Left lung (tissue), 10 donors: ENCODE data around the gene ENPP6. TPM values are rescaled to one million over a fixed set of nuclear protein-coding genes. Genes with fewer than 3 reads are reported as not detected.

Source experiments
- ATAC-seq: fragments of 200-7000 bp; cut with Tn5 transposase; one replicate; pipeline ENCODE4 v1.9.1; 2020; ENCODE audit warnings: moderate library complexity
- DNase-seq, 4 donors: peaks; one replicate each; pipeline ENCODE4 v3.0.0-alpha.2; 2013 to 2020
- H3K27ac ChIP-seq, 2 donors: fragments of 200-600 bp; sonication (generic) in 1 of 2; one replicate each; pipeline versions ENCODE4 v1.5.0 to v1.8.0; 2020 to 2021
- H3K27me3 ChIP-seq, 2 donors: fragments of 200-600 bp; sonication (generic) in 1 of 2; one replicate each; pipeline versions ENCODE4 v1.5.0 to v1.8.0; 2020 to 2021
- H3K36me3 ChIP-seq, 2 donors: fragments of 200-600 bp; sonication (generic) in 1 of 2; one replicate each; pipeline versions ENCODE4 v1.5.0 to v1.8.0; 2020 to 2021
- H3K4me1 ChIP-seq, 2 donors: fragments of 200-600 bp; one replicate each; pipeline ENCODE4 v1.8.0; 2021
- H3K4me3 ChIP-seq, 2 donors: fragments of 200-600 bp; sonication (generic) in 1 of 2; one replicate each; pipeline versions ENCODE4 v1.5.0 to v1.8.0; 2020 to 2021; ENCODE audit warnings: mild to moderate bottlenecking in 1 of 2
- H3K9me3 ChIP-seq, 2 donors: fragments of 200-600 bp; sonication (generic) in 1 of 2; one replicate each; pipeline versions ENCODE4 v1.5.0 to v1.8.0; 2020 to 2021
- intact Hi-C, 2 donors: fragments of 100-400 bp; cut with DNase I; formaldehyde crosslinking; loops; one replicate each; pipeline versions ENCODE4 v1.11.2 to v1.14.2; 2022
- polyA plus RNA-seq, 6 donors: library from polyadenylated mRNA; unstranded; fragments of 120-200 nt; gene quantifications; one replicate each; pipeline ENCODE4 v1.2.1, GENCODE V29; 2013; ENCODE audit not compliant: insufficient read length in 6 of 6
- total RNA-seq, 2 donors: library from RNA; stranded (reverse); fragmentation: NEBNext Ultra II Directional; extraction: Animal tissue kit (Norgen Biotek cat#: 25700); gene quantifications; one replicate each; pipeline ENCODE4 v1.2.1, GENCODE V29; 2021
- TF ChIP-seq, protein P1 (sequence below), 2 donors: fragments of 200-600 bp; sonication (generic) in 1 of 2; IDR thresholded peaks; one replicate each; pipeline versions ENCODE4 v1.5.0 to v1.8.0; 2021; ENCODE audit warnings: antibody characterized with exemption in 2 of 2
- donor health status: DM: no; HTN: yes; CAD: no.
- donor health status: DM: no; HTN: no; CAD: no.

The ENPP6 gene
- total and polyA plus RNA-seq, 8 donors, result 0.14 to 0.67 (median 0.31) TPM

DNA sequence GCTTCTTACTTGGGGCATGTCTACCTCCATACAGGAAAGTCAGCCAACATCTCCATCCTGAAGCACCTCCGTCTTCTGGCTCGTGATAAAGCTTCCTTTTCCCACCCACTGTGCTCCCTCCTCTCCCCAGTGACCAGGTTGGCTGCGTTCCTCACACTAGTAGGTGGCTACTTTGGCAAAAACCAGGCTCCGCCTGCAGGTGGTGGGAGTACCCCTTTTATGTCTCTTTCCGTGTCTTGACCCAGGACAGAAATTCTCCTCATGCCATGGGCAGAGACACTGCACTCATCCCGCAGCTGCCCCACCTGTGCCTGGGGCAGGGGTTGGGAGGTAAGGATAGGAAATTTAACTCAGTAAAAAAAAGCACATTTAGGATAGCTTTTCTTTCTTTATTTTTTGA is 50.9 kb downstream of the ENPP6 start:
- intact Hi-C loops, result no loop called here
- no peak for DNase-seq
- Histone ChIP-seq H3K27ac (no peak overlapping the region), H3K4me1 (peaks cover 0 to 11% of the 10 kb centered on the region in 2 donors), H3K27me3 (peaks cover 0 to 37% of the 10 kb centered on the region in 2 donors), H3K4me3 (no peak overlapping the region), H3K9me3 (no peaks in the 10 kb centered on the region), H3K36me3 (no peaks in the 10 kb centered on the region)
- TF ChIP-seq, protein P1, sequence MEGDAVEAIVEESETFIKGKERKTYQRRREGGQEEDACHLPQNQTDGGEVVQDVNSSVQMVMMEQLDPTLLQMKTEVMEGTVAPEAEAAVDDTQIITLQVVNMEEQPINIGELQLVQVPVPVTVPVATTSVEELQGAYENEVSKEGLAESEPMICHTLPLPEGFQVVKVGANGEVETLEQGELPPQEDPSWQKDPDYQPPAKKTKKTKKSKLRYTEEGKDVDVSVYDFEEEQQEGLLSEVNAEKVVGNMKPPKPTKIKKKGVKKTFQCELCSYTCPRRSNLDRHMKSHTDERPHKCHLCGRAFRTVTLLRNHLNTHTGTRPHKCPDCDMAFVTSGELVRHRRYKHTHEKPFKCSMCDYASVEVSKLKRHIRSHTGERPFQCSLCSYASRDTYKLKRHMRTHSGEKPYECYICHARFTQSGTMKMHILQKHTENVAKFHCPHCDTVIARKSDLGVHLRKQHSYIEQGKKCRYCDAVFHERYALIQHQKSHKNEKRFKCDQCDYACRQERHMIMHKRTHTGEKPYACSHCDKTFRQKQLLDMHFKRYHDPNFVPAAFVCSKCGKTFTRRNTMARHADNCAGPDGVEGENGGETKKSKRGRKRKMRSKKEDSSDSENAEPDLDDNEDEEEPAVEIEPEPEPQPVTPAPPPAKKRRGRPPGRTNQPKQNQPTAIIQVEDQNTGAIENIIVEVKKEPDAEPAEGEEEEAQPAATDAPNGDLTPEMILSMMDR (IDR thresholded peaks at IDR 0.05), result no peak
- no peak for ATAC-seq

- Histone ChIP-seq H3K27ac (no peak overlapping the region), H3K4me1 (peaks cover 0 to 11% of the 10 kb centered on the region in 2 donors), H3K9me3 (no peaks in the 10 kb centered on the region), H3K27me3 (peaks cover 0 to 40% of the 10 kb centered on the region in 2 donors), H3K36me3 (no peaks in the 10 kb centered on the region), H3K4me3 (no peak overlapping the region)
- no peak for ATAC-seq
- TF ChIP-seq, protein P1 (IDR thresholded peaks at IDR 0.05), result no peak
- DNase-seq, result no peak
- intact Hi-C loops, result loop anchor here in 1 of 2 donors (2.0 kb wide), 1 partner anchor 324 kb away; no protein-coding TSS in a partner anchor
These were observed 52.4 kb downstream of the ENPP6 start for GRCh38 chr4:184165291-184165690.

DNA sequence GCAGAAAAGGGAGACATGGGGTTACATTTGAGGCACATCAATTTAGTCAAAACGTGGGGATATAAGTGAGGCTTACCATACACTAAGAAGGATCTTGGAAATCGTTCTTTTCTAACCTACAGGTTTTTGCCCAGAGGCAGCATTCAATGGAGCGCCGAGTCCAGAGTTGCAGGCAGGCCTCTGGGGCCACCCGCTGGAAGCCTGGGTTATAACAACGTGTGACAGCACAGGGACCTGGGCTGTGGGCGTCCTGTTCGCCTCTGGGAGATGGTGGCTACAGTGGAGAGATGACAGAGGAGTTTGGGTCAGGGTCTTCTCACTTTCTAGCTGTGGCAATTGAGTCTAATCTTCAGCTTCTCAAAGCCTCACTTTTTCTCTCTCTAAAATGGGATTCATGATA is 53.9 kb downstream of the ENPP6 start:
- H3K9me3 ChIP-seq, result no peaks in the 10 kb centered on the region
- intact Hi-C loops, result loop anchor here in 1 of 2 donors (2.0 kb wide), 1 partner anchor 323 kb away; no protein-coding TSS in a partner anchor
- DNase-seq, result peak; percentile 53 to 85 (median 66)
- H3K27me3 ChIP-seq, result peaks cover 0 to 40% of the 10 kb centered on the region in 2 donors
- no peaks in the 10 kb centered on the region for H3K36me3 ChIP-seq
- ATAC-seq, result peak; percentile 95
- H3K4me1 ChIP-seq, result peaks cover 0 to 11% of the 10 kb centered on the region in 2 donors
- H3K27ac ChIP-seq, result no peak overlapping the region
- H3K4me3 ChIP-seq, result no peak overlapping the region
- TF ChIP-seq, protein P1 (IDR thresholded peaks at IDR 0.05), result peak; percentile 52 to 56

GRCh38 chr4:184162596-184162995 is 55.1 kb downstream of the ENPP6 start:
- TF ChIP-seq, protein P1 (IDR thresholded peaks at IDR 0.05), result no peak
- Histone ChIP-seq H3K27ac (no peak overlapping the region), H3K9me3 (no peaks in the 10 kb centered on the region), H3K27me3 (peaks cover 0 to 28% of the 10 kb centered on the region in 2 donors), H3K4me3 (no peak overlapping the region), H3K4me1 (peaks cover 0 to 3% of the 10 kb centered on the region in 2 donors), H3K36me3 (no peaks in the 10 kb centered on the region)
- intact Hi-C loops, result no loop called here
- ATAC-seq, result no peak
- no peak for DNase-seq

DNA sequence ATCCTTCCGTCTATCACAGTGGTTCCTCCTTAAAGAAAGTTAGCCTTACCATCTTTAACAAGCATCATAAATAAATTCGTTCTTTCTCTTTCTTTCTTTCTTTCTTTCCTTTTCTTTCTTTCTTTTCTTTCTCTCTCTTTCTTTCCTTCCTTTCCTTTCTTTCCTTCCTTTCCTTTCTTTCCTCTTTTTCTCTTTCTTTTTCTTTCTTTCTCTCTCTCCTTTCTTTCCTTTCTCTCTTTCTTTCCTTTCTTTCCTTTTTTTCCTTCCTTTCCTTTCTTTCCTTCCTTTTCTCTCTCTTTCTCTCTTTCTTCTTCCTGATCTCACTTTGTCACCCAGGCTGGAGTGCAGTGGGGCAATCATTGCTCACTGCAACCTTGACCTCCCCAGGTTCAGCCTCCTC is 60.4 kb downstream of the ENPP6 start:
- Histone ChIP-seq H3K27me3 (peaks cover 0 to 3% of the 10 kb centered on the region in 2 donors), H3K27ac (no peak overlapping the region), H3K36me3 (no peaks in the 10 kb centered on the region), H3K4me3 (no peak overlapping the region), H3K4me1 (no peaks in the 10 kb centered on the region), H3K9me3 (no peaks in the 10 kb centered on the region)
- intact Hi-C loops, result no loop called here
- no peak for DNase-seq
- TF ChIP-seq, protein P1 (IDR thresholded peaks at IDR 0.05), result no peak
- no peak for ATAC-seq
